Mononuclear cell (primary cell): Measurements from ENCODE around the gene EFCAB9. TPM values are rescaled to one million over a fixed set of nuclear protein-coding genes. Genes with fewer than 3 reads are reported as not detected.

Experiments used
- H3K27me3 ChIP-seq: 2 replicates; pipeline ENCODE4 v1.6.0; 2011; ENCODE audit warnings: low read length, control low read depth; ENCODE audit not compliant: insufficient read depth
- H3K4me1 ChIP-seq: 2 replicates; pipeline ENCODE4 v1.5.1; 2011; ENCODE audit warnings: mild to moderate bottlenecking, low read length, control low read depth; ENCODE audit not compliant: insufficient read depth
- H3K4me3 ChIP-seq: 2 replicates; pipeline ENCODE4 v1.5.1; 2011; ENCODE audit warnings: mild to moderate bottlenecking, low read length, moderate library complexity
- H3K9me3 ChIP-seq: 2 replicates; pipeline ENCODE4 v1.5.1; 2011; ENCODE audit warnings: low read depth, mild to moderate bottlenecking, control low read depth, low read length
- total RNA-seq: library from RNA; depleted of rRNA; stranded (reverse); fragments of >200 nt; gene quantifications from one replicate; pipeline ENCODE4 v1.2.3, GENCODE V29; 2012

Gene EFCAB9
- total RNA-seq, 1 donor, result not detected

GRCh38 chr5:172175263-172175719 is 18.7 kb upstream of the EFCAB9 start:
- H3K9me3 ChIP-seq, result no peaks in the 10 kb centered on the region
- H3K4me1 ChIP-seq, result peaks cover 97% of the 10 kb centered on the region
- no peaks in the 10 kb centered on the region for H3K27me3 ChIP-seq
- H3K4me3 ChIP-seq, result peak overlapping the region; percentile 44

- H3K4me3 ChIP-seq, result no peak overlapping the region
- H3K27me3 ChIP-seq, result no peaks in the 10 kb centered on the region
- H3K4me1 ChIP-seq, result peaks cover 97% of the 10 kb centered on the region
- H3K9me3 ChIP-seq, result no peaks in the 10 kb centered on the region
Measured at GRCh38 chr5:172177176-172177575, 16.8 kb upstream of the EFCAB9 start.

GRCh38 chr5:172178301-172178987 is 15.5 kb upstream of the EFCAB9 start:
- peaks cover 97% of the 10 kb centered on the region for H3K4me1 ChIP-seq
- peak overlapping the region; percentile 13 for H3K4me3 ChIP-seq
- H3K27me3 ChIP-seq, result no peaks in the 10 kb centered on the region
- no peaks in the 10 kb centered on the region for H3K9me3 ChIP-seq

GRCh38 chr5:172178991-172179989 is 14.7 kb upstream of the EFCAB9 start:
- Histone ChIP-seq H3K4me1 (peaks cover 97% of the 10 kb centered on the region), H3K9me3 (no peaks in the 10 kb centered on the region)

GRCh38 chr5:172180936-172181335 is 13.0 kb upstream of the EFCAB9 start:
- H3K4me3 ChIP-seq, result no peak overlapping the region

More at GRCh38 chr5:172178991-172179989, 14.7 kb upstream of the EFCAB9 start:
- peak overlapping the region; percentile 13 for H3K4me3 ChIP-seq
- H3K27me3 ChIP-seq, result no peaks in the 10 kb centered on the region

GRCh38 chr5:172182291-172182690 is 11.7 kb upstream of the EFCAB9 start:
- Histone ChIP-seq H3K4me1 (peaks cover 94% of the 10 kb centered on the region), H3K9me3 (no peaks in the 10 kb centered on the region), H3K4me3 (no peak overlapping the region), H3K27me3 (no peaks in the 10 kb centered on the region)

More at GRCh38 chr5:172180936-172181335, 13.0 kb upstream of the EFCAB9 start:
- no peaks in the 10 kb centered on the region for H3K9me3 ChIP-seq
- H3K4me1 ChIP-seq, result peaks cover 99% of the 10 kb centered on the region
- H3K27me3 ChIP-seq, result no peaks in the 10 kb centered on the region

GRCh38 chr5:172183881-172184280 is 10.1 kb upstream of the EFCAB9 start:
- H3K9me3 ChIP-seq, result no peaks in the 10 kb centered on the region
- H3K4me1 ChIP-seq, result peaks cover 82% of the 10 kb centered on the region
- no peaks in the 10 kb centered on the region for H3K27me3 ChIP-seq
- no peak overlapping the region for H3K4me3 ChIP-seq

- no peaks in the 10 kb centered on the region for H3K27me3 ChIP-seq
- peaks cover 71% of the 10 kb centered on the region for H3K4me1 ChIP-seq
- no peaks in the 10 kb centered on the region for H3K9me3 ChIP-seq
- H3K4me3 ChIP-seq, result peak overlapping the region; percentile 85
Measured at GRCh38 chr5:172185096-172185461, 8.9 kb upstream of the EFCAB9 start.

GRCh38 chr5:172186114-172186695 is 7.8 kb upstream of the EFCAB9 start:
- Histone ChIP-seq H3K27me3 (no peaks in the 10 kb centered on the region), H3K4me3 (peak overlapping the region; percentile 85), H3K4me1 (peaks cover 59% of the 10 kb centered on the region), H3K9me3 (no peaks in the 10 kb centered on the region)

GRCh38 chr5:172187118-172188032 is 6.6 kb upstream of the EFCAB9 start:
- no peaks in the 10 kb centered on the region for H3K9me3 ChIP-seq
- peak overlapping the region; percentile 85 for H3K4me3 ChIP-seq
- H3K27me3 ChIP-seq, result no peaks in the 10 kb centered on the region
- H3K4me1 ChIP-seq, result peaks cover 49% of the 10 kb centered on the region

GRCh38 chr5:172188033-172188892 is 5.7 kb upstream of the EFCAB9 start, which contains the start of gene STK10:
Gene STK10, minus strand, starts transcription at chr5:172188224. Its CDS starts 182 bp downstream, at chr5:172188042.
- Histone ChIP-seq H3K4me3 (peak within 1 kb of the TSS; percentile 85), H3K9me3 (no peaks in the 10 kb centered on the region), H3K27me3 (no peaks in the 10 kb centered on the region), H3K4me1 (peaks cover 40% of the 10 kb centered on the region)

GRCh38 chr5:172188893-172189692 is 4.9 kb upstream of the EFCAB9 start:
- H3K4me3 ChIP-seq, result peak overlapping the region; percentile 85
- H3K9me3 ChIP-seq, result no peaks in the 10 kb centered on the region
- H3K4me1 ChIP-seq, result peaks cover 32% of the 10 kb centered on the region
- H3K27me3 ChIP-seq, result no peaks in the 10 kb centered on the region
